HepG2 (cell line): ENCODE data around the gene PTPRD.

Source experiments
- AKAP8 ChIP-seq: sonication (generic); formaldehyde crosslinking; IDR thresholded peaks from 2 replicates; pipeline ENCODE4 v1.5.1; 2020; ENCODE audit warnings: mild to moderate bottlenecking, missing genetic modification reagents
- CCAR2 ChIP-seq: fragments of 200-400 bp; formaldehyde crosslinking; optimal IDR thresholded peaks from 2 replicates; pipeline ENCODE3; 2018; ENCODE audit warnings: low read depth, mild to moderate bottlenecking, low read length, moderate library complexity
- CHCHD3 ChIP-seq: sonication (generic); formaldehyde crosslinking; IDR thresholded peaks from 2 replicates; pipeline ENCODE4 v1.8.0; 2022; ENCODE audit warnings: mild to moderate bottlenecking, missing genetic modification reagents, moderate library complexity
- CHD2 ChIP-seq: IDR thresholded peaks from 2 replicates; pipeline ENCODE4 v1.6.1; 2011; ENCODE audit warnings: low read depth, low read length, improper control_type of control experiment
- CTCF ChIP-seq: sonication (generic); formaldehyde crosslinking; IDR thresholded peaks from 2 replicates; pipeline ENCODE4 v1.5.0; 2020; ENCODE audit warnings: mild to moderate bottlenecking, missing genetic modification reagents, moderate library complexity
- EP300 ChIP-seq, 3 experiments: sonication (generic) in 1 of 3; formaldehyde crosslinking in 1 of 3; IDR thresholded peaks; 2 replicates each; pipeline versions ENCODE4 v1.5.1 to v1.6.1; 2011 to 2020; ENCODE audit warnings: low read depth in 2 of 3, low read length in 2 of 3, borderline replicate concordance in 1 of 3, improper control_type of control experiment in 1 of 3, mild to moderate bottlenecking in 1 of 3, missing genetic modification reagents in 1 of 3, moderate library complexity in 1 of 3
- HMGXB4 ChIP-seq, 2 experiments: sonication (generic) in 1 of 2; formaldehyde crosslinking in 1 of 2; IDR thresholded peaks; 2 replicates each; pipeline versions ENCODE4 v1.4.0 to v1.6.1; 2018 to 2020; ENCODE audit warnings: missing genetic modification reagents in 2 of 2, borderline replicate concordance in 1 of 2, low read depth in 1 of 2, mild to moderate bottlenecking in 1 of 2, missing biosample characterization in 1 of 2
- MYC ChIP-seq: sonication (generic); formaldehyde crosslinking; IDR thresholded peaks from 2 replicates; pipeline ENCODE4 v1.9.0; 2021; ENCODE audit warnings: missing genetic modification reagents, borderline replicate concordance
- NCOA2 ChIP-seq: sonication (generic); formaldehyde crosslinking; IDR thresholded peaks from 2 replicates; pipeline ENCODE4 v1.8.0; 2022; ENCODE audit warnings: inconsistent platforms
- POLR2A ChIP-seq, 2 experiments: IDR thresholded peaks; 2 replicates each; pipeline ENCODE4 v1.6.1; 2011; ENCODE audit warnings: low read depth in 2 of 2, low read length in 2 of 2, mild to moderate bottlenecking in 1 of 2, moderate library complexity in 1 of 2; ENCODE audit not compliant: insufficient read depth in 1 of 2
- ZBTB49 ChIP-seq: sonication (generic); formaldehyde crosslinking; IDR thresholded peaks from 2 replicates; pipeline ENCODE4 v1.4.0; 2020; ENCODE audit warnings: missing genetic modification reagents, borderline replicate concordance
- ZNF644 ChIP-seq: IDR thresholded peaks from 2 replicates; pipeline ENCODE4 v1.6.1; 2016; ENCODE audit warnings: low read depth
- ZNF83 ChIP-seq: sonication (generic); formaldehyde crosslinking; IDR thresholded peaks from 2 replicates; pipeline ENCODE4 v1.4.0; 2020; ENCODE audit warnings: missing genetic modification reagents, mild to moderate bottlenecking, borderline replicate concordance
- ZSCAN5A ChIP-seq: sonication (generic); formaldehyde crosslinking; IDR thresholded peaks from 2 replicates; pipeline ENCODE4 v1.8.0; 2022; ENCODE audit warnings: mild to moderate bottlenecking, missing genetic modification reagents, borderline replicate concordance

GRCh38 chr9:8904771-8905515, 1707.9 kb downstream of the PTPRD start:
- no peak for TF ChIP-seq CTCF (CRISPR knock-in tag)
- no peak for TF ChIP-seq EP300 (IDR thresholded peaks at IDR 0.05; ENCODE audit: low read depth in 2 of 2, low read length in 2 of 2)
- no peak for TF ChIP-seq EP300 (CRISPR knock-in tag; IDR thresholded peaks at IDR 0.05; ENCODE audit: borderline replicate concordance)
- TF ChIP-seq AKAP8 (CRISPR knock-in tag): no peak
- TF ChIP-seq POLR2A (IDR thresholded peaks at IDR 0.05; ENCODE audit: insufficient read depth in 1 of 2, low read depth in 2 of 2, low read length in 2 of 2): no peak
- no peak for TF ChIP-seq CCAR2
- TF ChIP-seq CHD2: no peak
- TF ChIP-seq ZSCAN5A: no peak
- no peak for TF ChIP-seq ZNF644 (CRISPR knock-in tag)
- no peak for TF ChIP-seq CHCHD3 (CRISPR knock-in tag)
- TF ChIP-seq MYC: no peak
- no peak for TF ChIP-seq ZNF83 (CRISPR knock-in tag)
- TF ChIP-seq HMGXB4 (CRISPR knock-in tag; IDR thresholded peaks at IDR 0.05; ENCODE audit: borderline replicate concordance in 1 of 2, low read depth in 1 of 2): no peak
- no peak for TF ChIP-seq ZBTB49
- no peak for TF ChIP-seq NCOA2 (CRISPR knock-in tag)
